Smooth muscle cell (in vitro differentiated cells): ENCODE measurements around the gene SYNJ2BP. TPM values are rescaled to one million over a fixed set of nuclear protein-coding genes. Genes with fewer than 3 reads are reported as not detected.

Experiments
- DNase-seq: peaks from one replicate; lab custom pipeline; 2025; ENCODE audit not compliant: unreplicated experiment; lab: John Stamatoyannopoulos, UW
- H2AFZ ChIP-seq: fragments of 200-600 bp; sonication (generic); 2 replicates; pipeline ENCODE4 v1.6.0; 2016; ENCODE audit warnings: antibody characterized with exemption, low read depth, mild to moderate bottlenecking
- H3F3A ChIP-seq: fragments of 200-600 bp; sonication (generic); 2 replicates; pipeline ENCODE4 v1.6.0; 2017; ENCODE audit warnings: antibody characterized with exemption, low read depth
- H3K27ac ChIP-seq: fragments of 200-600 bp; sonication (generic); 2 replicates; pipeline ENCODE4 v1.5.1; 2016; ENCODE audit warnings: low read depth, mild to moderate bottlenecking
- H3K27me3 ChIP-seq: fragments of 200-600 bp; sonication (generic); 2 replicates; pipeline ENCODE4 v1.6.1; 2016; ENCODE audit warnings: low read depth, mild to moderate bottlenecking
- H3K36me3 ChIP-seq: fragments of 200-600 bp; sonication (generic); 2 replicates; pipeline ENCODE4 v1.5.1; 2016; ENCODE audit warnings: low read depth
- H3K4me1 ChIP-seq: fragments of 200-600 bp; sonication (generic); 2 replicates; pipeline ENCODE4 v1.5.1; 2016; ENCODE audit warnings: low read depth
- H3K4me2 ChIP-seq: fragments of 200-600 bp; sonication (generic); 2 replicates; pipeline ENCODE4 v1.6.0; 2016; ENCODE audit warnings: mild to moderate bottlenecking
- H3K4me3 ChIP-seq: fragments of 200-600 bp; sonication (generic); 2 replicates; pipeline ENCODE4 v1.5.1; 2016; ENCODE audit warnings: mild to moderate bottlenecking
- H3K79me2 ChIP-seq: fragments of 200-600 bp; sonication (generic); 2 replicates; pipeline ENCODE4 v1.6.0; 2016; ENCODE audit warnings: low read depth, mild to moderate bottlenecking
- H3K9ac ChIP-seq: fragments of 200-600 bp; sonication (generic); 2 replicates; pipeline ENCODE4 v1.6.0; 2016; ENCODE audit warnings: low read depth
- H3K9me3 ChIP-seq: fragments of 200-600 bp; sonication (generic); replicated peaks from 2 replicates; pipeline ENCODE4 v1.5.1; 2016; ENCODE audit warnings: low read depth
- H4K20me1 ChIP-seq: fragments of 200-600 bp; sonication (generic); 2 replicates; pipeline ENCODE4 v1.6.0; 2016; ENCODE audit warnings: low read depth
- WGBS: methylation state at CpG from one replicate; pipeline ENCODE4 v1.1.7; 2016; ENCODE audit warnings: low lambda C conversion rate; 5-methylcytosine and 5-hydroxymethylcytosine counted together
- polyA plus RNA-seq: library from polyadenylated mRNA; unstranded; fragments of >200 nt; fragmentation: Nextera tagmentation; extraction: Ambion mirVana; gene quantifications from 2 replicates; pipeline ENCODE4 v1.2.1, GENCODE V29; 2016
- total RNA-seq: library from RNA; depleted of rRNA; stranded (reverse); fragments of >200 nt; gene quantifications from 2 replicates; pipeline ENCODE4 v1.2.3, GENCODE V29; 2014
- TF ChIP-seq, protein P1 (sequence below): fragments of 200-600 bp; sonication (generic); IDR thresholded peaks from 2 replicates; pipeline ENCODE4 v1.5.1; 2017; ENCODE audit warnings: borderline replicate concordance, mild to moderate bottlenecking, antibody characterized with exemption; ENCODE audit not compliant: insufficient read depth, poor library complexity, severe bottlenecking

SYNJ2BP gene
- total and polyA plus RNA-seq, 2 experiments from 2014 or later = 14.8 to 18.8 TPM

DNA sequence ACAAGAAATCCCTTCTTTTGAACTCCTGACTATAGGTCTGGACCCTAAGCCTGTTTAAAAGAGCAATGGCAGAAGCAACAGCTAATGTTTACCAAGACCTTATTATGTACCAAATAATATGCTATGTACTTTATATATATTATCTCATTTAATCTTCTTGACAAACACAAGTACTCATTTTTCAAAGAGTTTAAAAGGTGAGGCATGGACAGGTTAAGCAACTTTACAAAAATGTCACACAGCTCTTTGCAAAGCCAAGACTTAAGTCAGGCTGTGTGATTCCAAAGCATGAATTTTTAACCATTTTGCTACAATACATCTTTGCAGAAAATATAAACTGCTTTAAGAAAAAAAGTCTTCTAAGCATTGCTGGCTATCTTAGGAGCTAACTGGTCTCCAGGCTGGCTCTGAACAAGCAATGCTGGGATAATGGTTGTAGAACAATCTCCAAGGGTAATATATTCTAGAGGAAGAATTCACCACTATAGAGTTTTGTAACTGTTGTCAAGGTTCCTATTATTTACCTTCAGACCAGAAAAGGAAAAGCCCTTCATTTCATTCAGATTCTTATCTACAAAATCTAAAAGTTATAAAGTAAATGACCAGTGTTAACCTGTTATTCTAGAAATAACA lies 22.1 kb downstream of the SYNJ2BP start:
- TF ChIP-seq, protein P1, sequence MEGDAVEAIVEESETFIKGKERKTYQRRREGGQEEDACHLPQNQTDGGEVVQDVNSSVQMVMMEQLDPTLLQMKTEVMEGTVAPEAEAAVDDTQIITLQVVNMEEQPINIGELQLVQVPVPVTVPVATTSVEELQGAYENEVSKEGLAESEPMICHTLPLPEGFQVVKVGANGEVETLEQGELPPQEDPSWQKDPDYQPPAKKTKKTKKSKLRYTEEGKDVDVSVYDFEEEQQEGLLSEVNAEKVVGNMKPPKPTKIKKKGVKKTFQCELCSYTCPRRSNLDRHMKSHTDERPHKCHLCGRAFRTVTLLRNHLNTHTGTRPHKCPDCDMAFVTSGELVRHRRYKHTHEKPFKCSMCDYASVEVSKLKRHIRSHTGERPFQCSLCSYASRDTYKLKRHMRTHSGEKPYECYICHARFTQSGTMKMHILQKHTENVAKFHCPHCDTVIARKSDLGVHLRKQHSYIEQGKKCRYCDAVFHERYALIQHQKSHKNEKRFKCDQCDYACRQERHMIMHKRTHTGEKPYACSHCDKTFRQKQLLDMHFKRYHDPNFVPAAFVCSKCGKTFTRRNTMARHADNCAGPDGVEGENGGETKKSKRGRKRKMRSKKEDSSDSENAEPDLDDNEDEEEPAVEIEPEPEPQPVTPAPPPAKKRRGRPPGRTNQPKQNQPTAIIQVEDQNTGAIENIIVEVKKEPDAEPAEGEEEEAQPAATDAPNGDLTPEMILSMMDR = no peak
- H4K20me1 ChIP-seq = peaks cover 43% of the 10 kb centered on the region
- H3K27me3 ChIP-seq = no peaks in the 10 kb centered on the region
- no peak overlapping the region for H3K27ac ChIP-seq
- no peaks in the 10 kb centered on the region for H3F3A ChIP-seq
- no peak overlapping the region for H3K9ac ChIP-seq
- no peak overlapping the region for H3K4me2 ChIP-seq
- DNase-seq = no peak
- no peaks in the 10 kb centered on the region for H3K79me2 ChIP-seq
- no peak overlapping the region for H3K4me3 ChIP-seq
- H2AFZ ChIP-seq = no peak overlapping the region
- H3K36me3 ChIP-seq = no peaks in the 10 kb centered on the region
- H3K4me1 ChIP-seq = no peaks in the 10 kb centered on the region
- no peaks in the 10 kb centered on the region for H3K9me3 ChIP-seq

DNA sequence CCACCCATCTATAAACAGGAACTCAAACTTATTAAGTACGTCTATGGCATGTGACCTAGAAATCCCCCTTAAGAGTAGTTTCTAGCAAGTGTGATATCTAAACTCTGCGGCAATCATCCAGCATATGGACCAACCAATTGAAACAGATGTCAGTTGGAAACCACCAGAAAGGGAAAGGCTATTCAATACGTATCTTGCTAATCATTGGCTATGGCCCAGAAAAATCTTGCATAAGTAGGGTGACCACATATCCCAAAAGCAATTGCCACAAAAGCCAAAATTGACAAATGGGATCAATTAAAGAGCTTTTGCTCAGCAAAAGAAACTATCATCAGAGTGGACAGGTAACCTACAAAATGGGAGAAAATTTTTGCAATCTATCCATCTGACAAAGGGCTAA lies 24.2 kb downstream of the SYNJ2BP start:
- H2AFZ ChIP-seq = no peak overlapping the region
- H3K4me2 ChIP-seq = no peak overlapping the region
- H3K4me1 ChIP-seq = no peaks in the 10 kb centered on the region
- H3K4me3 ChIP-seq = no peak overlapping the region
- no peak overlapping the region for H3K9ac ChIP-seq
- H3K36me3 ChIP-seq = no peaks in the 10 kb centered on the region
- H3K27ac ChIP-seq = no peak overlapping the region
- H3K9me3 ChIP-seq = no peaks in the 10 kb centered on the region
- no peaks in the 10 kb centered on the region for H3F3A ChIP-seq
- no peaks in the 10 kb centered on the region for H3K27me3 ChIP-seq
- TF ChIP-seq, protein P1 = no peak
- 70% methylated on average over 3 of the region's 3 CpGs for WGBS
- peaks cover 32% of the 10 kb centered on the region for H4K20me1 ChIP-seq
- DNase-seq = no peak
- no peaks in the 10 kb centered on the region for H3K79me2 ChIP-seq

DNA sequence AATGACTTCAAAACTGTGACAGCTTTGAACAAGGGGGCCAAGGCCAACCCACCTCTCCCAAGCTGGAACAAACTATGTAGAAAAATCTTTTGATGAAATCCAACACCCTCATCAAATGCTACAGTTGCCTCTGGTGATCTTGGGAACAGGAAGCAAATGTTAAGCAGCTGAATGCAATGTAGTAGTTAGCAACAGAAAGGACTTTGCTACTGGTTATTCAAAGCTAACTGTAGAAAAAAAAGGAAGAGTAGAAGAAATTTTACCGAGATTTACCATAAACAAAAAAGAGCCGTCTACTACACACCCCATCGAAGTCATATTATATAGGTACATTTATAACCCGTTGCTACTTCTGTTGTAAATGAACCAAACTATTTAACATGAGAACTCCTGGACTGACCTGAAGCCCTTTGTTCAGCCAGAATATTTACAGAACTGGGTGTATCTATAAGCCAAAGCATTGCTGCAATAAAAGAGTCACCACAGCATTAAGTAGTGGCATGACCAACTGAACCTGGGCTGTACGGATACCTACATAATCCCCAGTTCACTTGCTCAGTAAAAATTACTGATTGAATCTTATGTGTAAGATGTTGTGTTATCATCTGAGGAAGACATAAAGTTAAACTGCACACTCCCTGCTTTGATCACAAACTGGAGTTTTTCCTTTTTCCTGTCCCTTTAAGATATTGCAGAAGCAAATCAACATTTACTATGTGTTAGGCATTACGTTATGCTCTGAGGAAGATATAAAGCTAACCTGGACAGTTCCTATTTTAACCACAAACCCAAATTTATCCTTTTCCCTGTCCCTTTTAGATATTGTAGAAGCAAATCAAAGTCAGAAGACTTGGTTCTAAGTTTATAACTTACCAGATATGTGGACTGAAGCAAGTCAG lies 25.1 kb downstream of the SYNJ2BP start:
- H3K79me2 ChIP-seq = no peaks in the 10 kb centered on the region

More for the DNA sequence above, 25.1 kb downstream of the SYNJ2BP start:
- H3K4me3 ChIP-seq = no peak overlapping the region
- no peak overlapping the region for H2AFZ ChIP-seq
- peaks cover 29% of the 10 kb centered on the region for H4K20me1 ChIP-seq
- no peak overlapping the region for H3K4me2 ChIP-seq
- no peaks in the 10 kb centered on the region for H3K9me3 ChIP-seq
- no peaks in the 10 kb centered on the region for H3K27me3 ChIP-seq
- H3K36me3 ChIP-seq = no peaks in the 10 kb centered on the region
- H3K9ac ChIP-seq = no peak overlapping the region
- TF ChIP-seq, protein P1 = no peak
- H3K4me1 ChIP-seq = no peaks in the 10 kb centered on the region
- H3K27ac ChIP-seq = no peak overlapping the region
- no peaks in the 10 kb centered on the region for H3F3A ChIP-seq
- 89% methylated on average over 6 of the region's 6 CpGs for WGBS
- DNase-seq = no peak
